ENCODE measurements around the gene CDC16. TPM values are rescaled to one million over a fixed set of nuclear protein-coding genes. Genes with fewer than 3 reads are reported as not detected.
A peak's percentile ranks its signal among the peaks of the same experiment; 100 is the strongest.

CDC16 gene
- total and polyA plus RNA-seq, 2 of the 13 experiments (the other 11 are each of a cell fraction or from before 2014, with no cell fraction given): 24.2 to 60.9 TPM

GRCh38 chr13:114314074-114314912 is 79.6 kb downstream of the CDC16 start, which contains the start of gene CHAMP1 (continued):
- TF ChIP-seq CREM (IDR thresholded peaks at IDR 0.05): no peak
- no peak for TF ChIP-seq CREM (CRISPR knock-in tag; IDR thresholded peaks at IDR 0.05)
- peak; percentile 99 for TF ChIP-seq RBFOX2 (IDR thresholded peaks at IDR 0.05; ENCODE audit: low read depth, low read length)
- peak; percentile 85 for TF ChIP-seq THAP11 (CRISPR knock-in tag; IDR thresholded peaks at IDR 0.05)
- TF ChIP-seq FOXK1 (CRISPR knock-in tag; IDR thresholded peaks at IDR 0.05; ENCODE audit: borderline replicate concordance, low read depth): peak; percentile 55; the same call in 1 of the 2 replicates
- peak; percentile 98 for TF ChIP-seq ZSCAN21 (CRISPR knock-in tag; IDR thresholded peaks at IDR 0.05; ENCODE audit: borderline replicate concordance)
- no peak for TF ChIP-seq DZIP1 (CRISPR knock-in tag; IDR thresholded peaks at IDR 0.05)
- peak; percentile 75; the same call in 1 of the 2 replicates for TF ChIP-seq HINFP (CRISPR knock-in tag; IDR thresholded peaks at IDR 0.05; ENCODE audit: low read depth)
- TF ChIP-seq CC2D1A (CRISPR knock-in tag; IDR thresholded peaks at IDR 0.05): no peak
- TF ChIP-seq ZMAT5 (CRISPR knock-in tag; IDR thresholded peaks at IDR 0.05; ENCODE audit: borderline replicate concordance, low read depth): no peak
- no peak; the same call in 1 of the 2 replicates for TF ChIP-seq ZSCAN22 (CRISPR knock-in tag; IDR thresholded peaks at IDR 0.05)
- TF ChIP-seq ZNF441 (CRISPR knock-in tag; IDR thresholded peaks at IDR 0.05; ENCODE audit: borderline replicate concordance): peak; percentile 81
- TF ChIP-seq SP2 (CRISPR knock-in tag; IDR thresholded peaks at IDR 0.05): peak; percentile 73
- TF ChIP-seq SSRP1 (CRISPR knock-in tag; IDR thresholded peaks at IDR 0.05): no peak
- TF ChIP-seq ZNF749 (CRISPR knock-in tag; IDR thresholded peaks at IDR 0.05; ENCODE audit: borderline replicate concordance): peak; percentile 97
- no peak for TF ChIP-seq ARID3A (IDR thresholded peaks at IDR 0.05; ENCODE audit: low read depth, low read length)
- no peak for TF ChIP-seq RARG (CRISPR knock-in tag; IDR thresholded peaks at IDR 0.05; ENCODE audit: low read depth)
- no peak for TF ChIP-seq NFE2 (CRISPR knock-in tag; IDR thresholded peaks at IDR 0.05)
- TF ChIP-seq IKZF4 (CRISPR knock-in tag; IDR thresholded peaks at IDR 0.05; ENCODE audit: borderline replicate concordance, low read depth, not compliant biosample characterization): peak; percentile 46
- TF ChIP-seq CENPT (CRISPR knock-in tag; IDR thresholded peaks at IDR 0.05; ENCODE audit: low read depth): peak; percentile 91
- TF ChIP-seq TP53 (CRISPR knock-in tag; conservative IDR thresholded peaks at IDR 0.05): no peak
- no peak; the same call in 1 of the 2 replicates for TF ChIP-seq ZNF792 (CRISPR knock-in tag; IDR thresholded peaks at IDR 0.05)
- TF ChIP-seq NR0B2 (CRISPR knock-in tag; IDR thresholded peaks at IDR 0.05): peak; percentile 76; the same call in 1 of the 2 replicates
- peak; percentile 87 for TF ChIP-seq TOPORS (CRISPR knock-in tag; IDR thresholded peaks at IDR 0.05)
